Dedifferentiated amniotic fluid mesenchymal stem cell (primary cell): ENCODE results near the gene HMOX2.

Experiments
- DNase-seq: peaks from one replicate; pipeline ENCODE4 v3.0.0-alpha.2; 2016; ENCODE audit errors: extremely low spot score

Gene HMOX2

GRCh38 chr16:4525069-4525468 lies 48.9 kb downstream of the HMOX2 start:
- DNase-seq = no peak

- DNase-seq = no peak
Measured at GRCh38 chr16:4525634-4526277, 49.6 kb downstream of the HMOX2 start.

- DNase-seq = no peak
Measured at GRCh38 chr16:4529085-4530060, 53.2 kb downstream of the HMOX2 start.

- DNase-seq = no peak
Measured at GRCh38 chr16:4531811-4532210, 55.6 kb downstream of the HMOX2 start.

GRCh38 chr16:4532238-4532637 lies 56.0 kb downstream of the HMOX2 start:
- no peak for DNase-seq

GRCh38 chr16:4533490-4533889 lies 57.3 kb downstream of the HMOX2 start:
- DNase-seq = no peak

GRCh38 chr16:4534151-4534790 lies 58.1 kb downstream of the HMOX2 start:
- no peak for DNase-seq

GRCh38 chr16:4535627-4536108 lies 59.5 kb downstream of the HMOX2 start:
- no peak for DNase-seq

GRCh38 chr16:4536391-4537106 lies 60.4 kb downstream of the HMOX2 start:
- DNase-seq = no peak

- no peak for DNase-seq
Measured at GRCh38 chr16:4537376-4538343, 61.5 kb downstream of the HMOX2 start.

GRCh38 chr16:4538350-4539235 lies 62.4 kb downstream of the HMOX2 start, which contains the start of gene CDIP1:
CDIP1 (minus strand) TSS chr16:4538773; CDS start chr16:4514130, 24,643 bp downstream.
- DNase-seq = peak; percentile 95

GRCh38 chr16:4539716-4540284 lies 63.6 kb downstream of the HMOX2 start:
- no peak for DNase-seq

GRCh38 chr16:4544473-4544872 lies 68.3 kb downstream of the HMOX2 start:
- DNase-seq = no peak

- DNase-seq = no peak
Measured at GRCh38 chr16:4548124-4548523, 71.9 kb downstream of the HMOX2 start.

- no peak for DNase-seq
Measured at GRCh38 chr16:4550591-4550990, 74.4 kb downstream of the HMOX2 start.

GRCh38 chr16:4552541-4552940 lies 76.3 kb downstream of the HMOX2 start:
- no peak for DNase-seq

- no peak for DNase-seq
Measured at GRCh38 chr16:4556112-4556511, 79.9 kb downstream of the HMOX2 start, which contains the start of gene C16orf96. C16orf96 (plus strand) TSS chr16:4556340; CDS start chr16:4556490, 150 bp downstream.

- DNase-seq = no peak
Measured at GRCh38 chr16:4556580-4556979, 80.4 kb downstream of the HMOX2 start.

GRCh38 chr16:4557973-4558372 lies 81.8 kb downstream of the HMOX2 start:
- DNase-seq = no peak
